ENCODE results near the gene MYOM3.

- TF ChIP-seq PBX3 (IDR thresholded peaks at IDR 0.05) (no peak), CTCF (IDR thresholded peaks at IDR 0.05) (no peak), SMC3 (IDR thresholded peaks at IDR 0.05) (no peak), JUN (IDR thresholded peaks at IDR 0.05) (no peak), CEBPB (IDR thresholded peaks at IDR 0.05) (no peak)
Measured at GRCh38 chr1:24114753-24115152, 2.8 kb upstream of the MYOM3 start.

Data from A549 (cell line).